Measurements from ENCODE around the gene HBEGF.

DNA sequence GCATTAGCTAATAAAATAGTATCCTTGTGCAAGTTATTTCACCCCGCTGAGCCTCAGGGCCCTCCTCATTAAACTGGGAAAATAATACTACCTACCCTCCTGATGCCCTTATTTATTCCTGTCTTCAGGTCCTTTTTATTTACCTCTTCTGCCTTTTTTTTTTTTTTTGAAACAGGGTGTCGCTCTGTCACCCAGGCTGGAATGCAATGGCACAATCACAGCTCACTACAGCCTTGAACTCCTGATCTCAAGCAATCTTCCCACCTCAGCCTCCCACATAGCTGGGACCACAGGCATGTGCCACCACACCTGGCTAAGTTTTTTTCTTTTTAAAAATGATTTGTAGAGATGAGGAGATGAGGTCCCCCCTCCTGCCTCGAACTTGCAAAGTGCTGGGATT, 20.9 kb downstream of the HBEGF start:
- TF ChIP-seq EZH2 (IDR thresholded peaks at IDR 0.05; ENCODE audit: insufficient read depth, poor library complexity, severe bottlenecking) (no peak), EZH2phosphoT487 (IDR thresholded peaks at IDR 0.05; ENCODE audit: insufficient read depth, low read depth) (no peak)

All from GM23248 (cell line).